OCI-LY1 (cell line): ENCODE results near the gene EVL.

Experiments
- H2AFZ ChIP-seq: fragments of 200-600 bp; sonication (generic), shearing (Covaris generic); 2 replicates; pipeline ENCODE4 v1.6.0; 2014; ENCODE audit warnings: antibody characterized with exemption, mild to moderate bottlenecking, low read length
- H3F3A ChIP-seq: fragments of 200-600 bp; sonication (generic), shearing (Covaris generic); 2 replicates; pipeline ENCODE4 v1.6.0; 2014; ENCODE audit warnings: mild to moderate bottlenecking, antibody characterized with exemption, low read length, moderate library complexity; ENCODE audit not compliant: insufficient read depth
- H3K27ac ChIP-seq: fragments of 200-600 bp; sonication (generic); 2 replicates; pipeline ENCODE4 v1.5.1; 2014; ENCODE audit warnings: low read length, mixed run types, mild to moderate bottlenecking, low read depth; ENCODE audit not compliant: poor library complexity, severe bottlenecking
- H3K27me3 ChIP-seq: fragments of 200-600 bp; sonication (generic); 2 replicates; pipeline ENCODE4 v1.6.0; 2014; ENCODE audit warnings: antibody characterized with exemption, mild to moderate bottlenecking, low read length, moderate library complexity; ENCODE audit not compliant: insufficient read depth
- H3K36me3 ChIP-seq: fragments of 200-600 bp; sonication (generic); 2 replicates; pipeline ENCODE4 v1.6.1; 2014; ENCODE audit warnings: mild to moderate bottlenecking, antibody characterized with exemption, low read length, moderate library complexity, mixed read lengths; ENCODE audit not compliant: insufficient read depth
- H3K4me1 ChIP-seq: fragments of 200-600 bp; sonication (generic); 2 replicates; pipeline ENCODE4 v1.5.1; 2014; ENCODE audit warnings: mild to moderate bottlenecking, low read length, moderate library complexity; ENCODE audit not compliant: insufficient read depth, severe bottlenecking
- H3K4me2 ChIP-seq: fragments of 200-600 bp; sonication (generic), shearing (Covaris generic); 2 replicates; pipeline ENCODE4 v1.6.1; 2014; ENCODE audit warnings: low read length
- H3K4me3 ChIP-seq: fragments of 200-600 bp; sonication (generic); 2 replicates; pipeline ENCODE4 v1.5.1; 2014; ENCODE audit warnings: low read length, low read depth, mild to moderate bottlenecking, mixed read lengths; ENCODE audit not compliant: poor library complexity, severe bottlenecking
- H3K79me2 ChIP-seq: fragments of 200-600 bp; shearing (Covaris generic); 2 replicates; pipeline ENCODE4 v1.6.1; 2016; ENCODE audit warnings: mixed run types, low read length, mixed read lengths; ENCODE audit not compliant: insufficient read depth
- H3K9ac ChIP-seq: fragments of 200-600 bp; sonication (generic), shearing (Covaris generic); 2 replicates; pipeline ENCODE4 v1.6.1; 2014; ENCODE audit warnings: mild to moderate bottlenecking, low read length, mixed read lengths
- H3K9me2 ChIP-seq: fragments of 200-600 bp; sonication (generic), shearing (Covaris generic); 2 replicates; pipeline ENCODE4 v1.6.1; 2014; ENCODE audit warnings: low read depth, mild to moderate bottlenecking, low read length, mixed read lengths
- H3K9me3 ChIP-seq: fragments of 200-600 bp; shearing (Covaris generic); 2 replicates; pipeline ENCODE4 v1.6.1; 2014; ENCODE audit warnings: low read length, mixed read lengths
- H4K20me1 ChIP-seq: fragments of 200-600 bp; sonication (generic), shearing (Covaris generic); 2 replicates; pipeline ENCODE4 v1.6.0; 2016; ENCODE audit warnings: mild to moderate bottlenecking, low read length; ENCODE audit not compliant: insufficient read depth
- CTCF ChIP-seq: fragments of 200-600 bp; sonication (generic), shearing (Covaris generic); IDR thresholded peaks from 2 replicates; pipeline ENCODE4 v1.5.1; 2017; ENCODE audit warnings: mild to moderate bottlenecking, antibody characterized with exemption, low read length, moderate library complexity, mixed read lengths
- EZH2 ChIP-seq: fragments of 200-600 bp; sonication (generic), shearing (Covaris generic); IDR thresholded peaks from 2 replicates; pipeline ENCODE4 v1.8.0; 2017; ENCODE audit warnings: borderline replicate concordance, mixed run types, mild to moderate bottlenecking, antibody characterized with exemption, low read length, moderate library complexity, mixed read lengths

EVL gene

GRCh38 chr14:100131181-100131580 lies 66.0 kb downstream of the EVL start:
- no peak overlapping the region for H3K4me2 ChIP-seq
- H2AFZ ChIP-seq: no peak overlapping the region
- H3K9me3 ChIP-seq: no peaks in the 10 kb centered on the region
- H4K20me1 ChIP-seq: no peaks in the 10 kb centered on the region
- H3K79me2 ChIP-seq: no peaks in the 10 kb centered on the region
- H3K9ac ChIP-seq: no peak overlapping the region
- no peaks in the 10 kb centered on the region for H3K4me1 ChIP-seq
- no peaks in the 10 kb centered on the region for H3K27me3 ChIP-seq
- TF ChIP-seq CTCF (no peak), EZH2 (no peak)
- no peaks in the 10 kb centered on the region for H3K36me3 ChIP-seq
- H3K27ac ChIP-seq: no peak overlapping the region
- H3F3A ChIP-seq: no peaks in the 10 kb centered on the region
- H3K4me3 ChIP-seq: no peak overlapping the region
- H3K9me2 ChIP-seq: no peaks in the 10 kb centered on the region

- Histone ChIP-seq H4K20me1 (no peaks in the 10 kb centered on the region), H3K4me2 (no peak overlapping the region), H3K27me3 (no peaks in the 10 kb centered on the region), H3K9me3 (no peaks in the 10 kb centered on the region), H2AFZ (no peak overlapping the region), H3K9me2 (no peaks in the 10 kb centered on the region), H3K4me1 (no peaks in the 10 kb centered on the region), H3K9ac (no peak overlapping the region), H3K4me3 (no peak overlapping the region), H3K79me2 (no peaks in the 10 kb centered on the region), H3K27ac (no peak overlapping the region), H3F3A (no peaks in the 10 kb centered on the region), H3K36me3 (no peaks in the 10 kb centered on the region)
- TF ChIP-seq EZH2 (no peak), CTCF (no peak)
These were observed 67.1 kb downstream of the EVL start for GRCh38 chr14:100132161-100132902.

GRCh38 chr14:100132903-100133510 lies 67.8 kb downstream of the EVL start:
- Histone ChIP-seq H3K9ac (no peak overlapping the region), H3K4me1 (no peaks in the 10 kb centered on the region), H2AFZ (no peak overlapping the region), H3K4me2 (no peak overlapping the region), H3F3A (no peaks in the 10 kb centered on the region), H3K9me3 (no peaks in the 10 kb centered on the region), H3K27ac (no peak overlapping the region), H3K36me3 (no peaks in the 10 kb centered on the region), H3K9me2 (no peaks in the 10 kb centered on the region), H3K4me3 (no peak overlapping the region), H3K27me3 (no peaks in the 10 kb centered on the region), H3K79me2 (no peaks in the 10 kb centered on the region), H4K20me1 (no peaks in the 10 kb centered on the region)
- TF ChIP-seq CTCF (no peak), EZH2 (no peak)
